ENCODE results near the gene FAM83F.

DNA sequence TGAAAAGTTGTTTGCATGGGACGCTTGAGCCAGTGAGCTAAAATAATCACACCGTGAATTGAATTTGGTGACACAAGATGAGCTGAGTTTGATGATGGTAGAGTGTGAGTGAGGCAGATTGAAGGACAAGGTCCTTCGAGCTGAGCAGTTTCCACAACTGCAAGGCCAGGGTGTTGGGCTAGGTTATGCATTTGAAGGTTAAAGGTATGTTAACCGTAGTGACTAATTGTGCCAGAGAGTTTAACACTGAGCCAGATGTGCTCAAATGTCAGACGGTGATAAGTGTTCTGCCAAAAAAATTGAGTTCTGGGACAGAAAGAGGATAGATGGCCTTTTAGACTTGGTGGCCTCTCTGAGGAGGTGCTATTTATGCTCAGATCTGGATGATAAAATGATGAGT, 89.5 kb downstream of the FAM83F start:
- no peak for TF ChIP-seq TARDBP (IDR thresholded peaks at IDR 0.05)
- TF ChIP-seq, protein P1, sequence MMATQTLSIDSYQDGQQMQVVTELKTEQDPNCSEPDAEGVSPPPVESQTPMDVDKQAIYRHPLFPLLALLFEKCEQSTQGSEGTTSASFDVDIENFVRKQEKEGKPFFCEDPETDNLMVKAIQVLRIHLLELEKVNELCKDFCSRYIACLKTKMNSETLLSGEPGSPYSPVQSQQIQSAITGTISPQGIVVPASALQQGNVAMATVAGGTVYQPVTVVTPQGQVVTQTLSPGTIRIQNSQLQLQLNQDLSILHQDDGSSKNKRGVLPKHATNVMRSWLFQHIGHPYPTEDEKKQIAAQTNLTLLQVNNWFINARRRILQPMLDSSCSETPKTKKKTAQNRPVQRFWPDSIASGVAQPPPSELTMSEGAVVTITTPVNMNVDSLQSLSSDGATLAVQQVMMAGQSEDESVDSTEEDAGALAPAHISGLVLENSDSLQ (IDR thresholded peaks at IDR 0.05), result no peak
- TF ChIP-seq NFRKB (IDR thresholded peaks at IDR 0.05), result no peak
